ENCODE measurements around the gene DEAF1.

The DEAF1 gene

DNA sequence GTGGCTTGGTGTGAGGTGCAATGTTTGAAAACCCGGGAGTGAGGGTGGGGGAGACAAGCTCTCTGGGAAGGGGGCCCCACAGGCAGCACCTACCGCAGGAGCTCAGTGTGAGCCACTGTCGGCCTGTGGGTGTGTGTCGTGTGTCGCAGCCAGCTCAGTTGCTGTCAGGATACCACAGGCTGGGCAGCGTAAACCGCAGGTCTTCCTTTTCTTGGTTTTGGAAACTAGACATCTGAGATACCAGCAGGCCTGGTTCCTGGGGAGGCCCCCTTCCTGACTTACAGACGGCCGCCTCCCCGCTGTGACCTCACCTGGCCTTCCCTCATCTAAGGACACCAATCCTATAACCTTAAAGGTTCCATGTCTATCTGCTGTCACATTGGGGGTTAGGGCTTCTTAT lies 98.6 kb downstream of the DEAF1 start:
- Histone ChIP-seq H3K9me3 (no peaks in the 10 kb centered on the region), H3K4me3 (ENCODE audit: low read depth, low read length) (no peak overlapping the region), H3K36me3 (peaks cover 11% of the 10 kb centered on the region), H3K27me3 (no peaks in the 10 kb centered on the region), H3K4me1 (no peaks in the 10 kb centered on the region)
- no peak for DNase-seq
- TF ChIP-seq, protein P1, sequence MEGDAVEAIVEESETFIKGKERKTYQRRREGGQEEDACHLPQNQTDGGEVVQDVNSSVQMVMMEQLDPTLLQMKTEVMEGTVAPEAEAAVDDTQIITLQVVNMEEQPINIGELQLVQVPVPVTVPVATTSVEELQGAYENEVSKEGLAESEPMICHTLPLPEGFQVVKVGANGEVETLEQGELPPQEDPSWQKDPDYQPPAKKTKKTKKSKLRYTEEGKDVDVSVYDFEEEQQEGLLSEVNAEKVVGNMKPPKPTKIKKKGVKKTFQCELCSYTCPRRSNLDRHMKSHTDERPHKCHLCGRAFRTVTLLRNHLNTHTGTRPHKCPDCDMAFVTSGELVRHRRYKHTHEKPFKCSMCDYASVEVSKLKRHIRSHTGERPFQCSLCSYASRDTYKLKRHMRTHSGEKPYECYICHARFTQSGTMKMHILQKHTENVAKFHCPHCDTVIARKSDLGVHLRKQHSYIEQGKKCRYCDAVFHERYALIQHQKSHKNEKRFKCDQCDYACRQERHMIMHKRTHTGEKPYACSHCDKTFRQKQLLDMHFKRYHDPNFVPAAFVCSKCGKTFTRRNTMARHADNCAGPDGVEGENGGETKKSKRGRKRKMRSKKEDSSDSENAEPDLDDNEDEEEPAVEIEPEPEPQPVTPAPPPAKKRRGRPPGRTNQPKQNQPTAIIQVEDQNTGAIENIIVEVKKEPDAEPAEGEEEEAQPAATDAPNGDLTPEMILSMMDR (IDR thresholded peaks at IDR 0.05; ENCODE audit: low read depth, low read length) = no peak

DNA sequence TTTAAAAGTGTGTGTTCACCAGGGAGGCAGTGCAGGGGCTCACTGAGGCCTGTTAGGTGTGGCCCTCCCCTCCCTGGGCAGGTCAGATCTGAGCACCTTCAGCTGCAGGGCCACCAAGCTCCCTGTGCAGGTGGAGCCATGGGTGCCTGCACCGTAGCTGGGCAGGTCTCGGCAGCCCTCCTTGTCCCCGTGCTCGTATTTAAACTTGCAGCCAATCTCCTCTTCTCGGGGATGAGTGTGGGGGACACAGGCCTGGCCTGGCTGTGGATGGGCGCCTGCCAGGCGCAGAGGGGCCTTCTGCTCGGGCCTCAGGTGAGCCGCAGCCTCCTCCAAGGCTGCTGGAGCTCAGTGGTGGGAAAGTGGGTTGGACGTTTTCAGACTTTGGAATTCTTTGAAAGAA lies 99.6 kb downstream of the DEAF1 start:
- H3K4me1 ChIP-seq = no peaks in the 10 kb centered on the region
- no peaks in the 10 kb centered on the region for H3K9me3 ChIP-seq
- no peaks in the 10 kb centered on the region for H3K27me3 ChIP-seq
- no peak for DNase-seq
- peaks cover 8% of the 10 kb centered on the region for H3K36me3 ChIP-seq
- TF ChIP-seq, protein P1 (IDR thresholded peaks at IDR 0.05; ENCODE audit: low read depth, low read length) = no peak
- H3K4me3 ChIP-seq (ENCODE audit: low read depth, low read length) = no peak overlapping the region

Data from BE2C (cell line).